ENCODE measurements around the gene SMS. TPM values are rescaled to one million over a fixed set of nuclear protein-coding genes. Genes with fewer than 3 reads are reported as not detected.

The SMS gene
- total and polyA plus RNA-seq, 10 of the 15 experiments (the other 5 are each of a cell fraction or from before 2014, with no cell fraction given) = 55.8 to 156 (median 114) TPM

GRCh38 chrX:21972046-21972445, 31.5 kb downstream of the SMS start (continued):
- TF ChIP-seq TCF3 (IDR thresholded peaks at IDR 0.05; ENCODE audit: borderline replicate concordance, insufficient read depth, low read depth, low read length) (no peak), GATAD2B (conservative IDR thresholded peaks at IDR 0.05; ENCODE audit: low read depth) (no peak), BACH1 (IDR thresholded peaks at IDR 0.05; ENCODE audit: borderline replicate concordance) (no peak), IRF5 (IDR thresholded peaks at IDR 0.05; ENCODE audit: borderline replicate concordance) (no peak), ZNF687 (IDR thresholded peaks at IDR 0.05) (no peak)

GRCh38 chrX:21972721-21973120, 32.2 kb downstream of the SMS start:
- 77% methylated on average over 7 of the region's 7 CpGs for WGBS (ENCODE audit: insufficient coverage, insufficient replicate concordance, low lambda C conversion rate, missing lambda C conversion rate)
- Histone ChIP-seq H2AFZ (ENCODE audit: control insufficient read depth, low read depth, low read length) (no peak overlapping the region), H3K27ac (ENCODE audit: control insufficient read depth, insufficient read depth) (no peak overlapping the region), H3K4me2 (ENCODE audit: control insufficient read depth, insufficient read depth) (no peak overlapping the region), H4K20me1 (ENCODE audit: control insufficient read depth, insufficient read depth) (no peaks in the 10 kb centered on the region), H3K4me1 (ENCODE audit: control insufficient read depth, insufficient read depth, low read length) (0 out of 2 replicates have a peak, but pooled peaks cover 4% of the 10 kb centered on the region), H3K4me3 (no peak overlapping the region), H3K9me3 (replicated peaks; ENCODE audit: control insufficient read depth, insufficient read depth, low read length) (no peaks in the 10 kb centered on the region), H3K27me3 (replicated peaks in 1 of 2; ENCODE audit: control insufficient read depth in 2 of 2, insufficient read depth in 2 of 2, low read length in 1 of 2) (no peaks in the 10 kb centered on the region), H3K9ac (ENCODE audit: control insufficient read depth, insufficient read depth, low read length) (no peak overlapping the region), H3K36me3 (ENCODE audit: control insufficient read depth in 2 of 2, insufficient read depth in 2 of 2, low read length in 1 of 2) (peaks cover 3 to 5% of the 10 kb centered on the region in 2 experiments), H3K79me2 (ENCODE audit: control insufficient read depth, insufficient read depth, low read length) (no peaks in the 10 kb centered on the region)
- ChIA-PET RAD21 (ENCODE audit: unreplicated experiment) (interaction anchor here (0.9 to 3.5 kb wide), 3 partner anchors 12 to 88 kb away, joined by 3 to 14 read pairs (median 5); no protein-coding TSS in a partner anchor), CTCF (interaction anchor here (0.6 to 7.3 kb wide), 4 partner anchors 10 to 23 kb away, joined by 3 to 64 read pairs (median 4); no protein-coding TSS in a partner anchor), POLR2A (no interaction called here), SMC1A (ENCODE audit: uncharacterized antibody, unreplicated experiment) (interaction anchor here (1.1 to 5.9 kb wide), 4 partner anchors 10 to 163 kb away, joined by 3 to 44 read pairs (median 6); no protein-coding TSS in a partner anchor)
- DNase-seq (ENCODE audit: low read depth, low spot score) = no peak
- peak; percentile 48 for ATAC-seq
- in situ Hi-C loops (cut with MboI) (no loop called here), intact Hi-C loops (cut with micrococcal nuclease; ENCODE audit: unreplicated experiment) (no loop called here)
- TF ChIP-seq, protein P1, sequence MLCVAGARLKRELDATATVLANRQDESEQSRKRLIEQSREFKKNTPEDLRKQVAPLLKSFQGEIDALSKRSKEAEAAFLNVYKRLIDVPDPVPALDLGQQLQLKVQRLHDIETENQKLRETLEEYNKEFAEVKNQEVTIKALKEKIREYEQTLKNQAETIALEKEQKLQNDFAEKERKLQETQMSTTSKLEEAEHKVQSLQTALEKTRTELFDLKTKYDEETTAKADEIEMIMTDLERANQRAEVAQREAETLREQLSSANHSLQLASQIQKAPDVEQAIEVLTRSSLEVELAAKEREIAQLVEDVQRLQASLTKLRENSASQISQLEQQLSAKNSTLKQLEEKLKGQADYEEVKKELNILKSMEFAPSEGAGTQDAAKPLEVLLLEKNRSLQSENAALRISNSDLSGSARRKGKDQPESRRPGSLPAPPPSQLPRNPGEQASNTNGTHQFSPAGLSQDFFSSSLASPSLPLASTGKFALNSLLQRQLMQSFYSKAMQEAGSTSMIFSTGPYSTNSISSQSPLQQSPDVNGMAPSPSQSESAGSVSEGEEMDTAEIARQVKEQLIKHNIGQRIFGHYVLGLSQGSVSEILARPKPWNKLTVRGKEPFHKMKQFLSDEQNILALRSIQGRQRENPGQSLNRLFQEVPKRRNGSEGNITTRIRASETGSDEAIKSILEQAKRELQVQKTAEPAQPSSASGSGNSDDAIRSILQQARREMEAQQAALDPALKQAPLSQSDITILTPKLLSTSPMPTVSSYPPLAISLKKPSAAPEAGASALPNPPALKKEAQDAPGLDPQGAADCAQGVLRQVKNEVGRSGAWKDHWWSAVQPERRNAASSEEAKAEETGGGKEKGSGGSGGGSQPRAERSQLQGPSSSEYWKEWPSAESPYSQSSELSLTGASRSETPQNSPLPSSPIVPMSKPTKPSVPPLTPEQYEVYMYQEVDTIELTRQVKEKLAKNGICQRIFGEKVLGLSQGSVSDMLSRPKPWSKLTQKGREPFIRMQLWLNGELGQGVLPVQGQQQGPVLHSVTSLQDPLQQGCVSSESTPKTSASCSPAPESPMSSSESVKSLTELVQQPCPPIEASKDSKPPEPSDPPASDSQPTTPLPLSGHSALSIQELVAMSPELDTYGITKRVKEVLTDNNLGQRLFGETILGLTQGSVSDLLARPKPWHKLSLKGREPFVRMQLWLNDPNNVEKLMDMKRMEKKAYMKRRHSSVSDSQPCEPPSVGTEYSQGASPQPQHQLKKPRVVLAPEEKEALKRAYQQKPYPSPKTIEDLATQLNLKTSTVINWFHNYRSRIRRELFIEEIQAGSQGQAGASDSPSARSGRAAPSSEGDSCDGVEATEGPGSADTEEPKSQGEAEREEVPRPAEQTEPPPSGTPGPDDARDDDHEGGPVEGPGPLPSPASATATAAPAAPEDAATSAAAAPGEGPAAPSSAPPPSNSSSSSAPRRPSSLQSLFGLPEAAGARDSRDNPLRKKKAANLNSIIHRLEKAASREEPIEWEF (IDR thresholded peaks at IDR 0.05; ENCODE audit: insufficient replicate concordance, low read depth, low read length) = no peak
- 0 out of 2 replicates have a peak, but pooled peaks have one; percentile 7 for TF ChIP-seq RAD21 (IDR thresholded peaks at IDR 0.05; ENCODE audit: insufficient read depth, low read depth, low read length)
- 0 out of 6 replicates have a peak, but pooled peaks of 1 of the 3 experiments have one; percentile 20 for TF ChIP-seq CTCF (IDR thresholded peaks at IDR 0.05 in 2 of 3, conservative IDR thresholded peaks at IDR 0.05 in 1 of 3; ENCODE audit: control insufficient read depth in 2 of 3, extremely low read depth in 1 of 3, insufficient read depth in 1 of 3, low read depth in 3 of 3, low read length in 3 of 3)
- BruUV-seq (replicated peaks) = no TSS peak
- FAIRE-seq = no peak
